NCI-H2107 treated with DMSO at 0.1 percent for 48 hours (cell line): ENCODE measurements around the gene ELOVL5.
"Not testable (repeated sequence)": the region's sequence is repeated elsewhere in the genome, so short reads cannot be mapped to it uniquely, and the experiment has no call there.

Source experiments
- DNase-seq: peaks from one replicate; lab custom pipeline; 2025; ENCODE audit not compliant: unreplicated experiment; lab: John Stamatoyannopoulos, UW

Gene ELOVL5

DNA sequence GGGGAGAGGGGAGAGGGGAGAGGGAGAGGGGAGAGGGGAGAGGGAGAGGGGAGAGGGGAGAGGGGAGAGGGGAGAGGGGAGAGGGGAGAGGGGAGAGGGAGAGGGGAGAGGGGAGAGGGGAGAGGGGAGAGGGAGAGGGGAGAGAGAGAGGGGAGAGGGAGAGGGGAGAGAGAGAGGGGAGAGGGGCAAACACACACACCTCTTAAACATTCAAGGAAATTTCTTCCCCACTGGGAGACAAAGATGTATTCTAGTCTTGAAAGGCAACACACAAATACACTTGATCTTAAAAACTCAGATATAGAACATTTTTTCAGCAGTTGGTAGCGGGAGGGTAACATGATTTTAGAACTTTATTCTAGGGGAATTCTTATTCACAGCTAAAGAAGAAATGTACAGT lies 42.5 kb downstream of the ELOVL5 start:
- DNase-seq = not testable (repeated sequence)

DNA sequence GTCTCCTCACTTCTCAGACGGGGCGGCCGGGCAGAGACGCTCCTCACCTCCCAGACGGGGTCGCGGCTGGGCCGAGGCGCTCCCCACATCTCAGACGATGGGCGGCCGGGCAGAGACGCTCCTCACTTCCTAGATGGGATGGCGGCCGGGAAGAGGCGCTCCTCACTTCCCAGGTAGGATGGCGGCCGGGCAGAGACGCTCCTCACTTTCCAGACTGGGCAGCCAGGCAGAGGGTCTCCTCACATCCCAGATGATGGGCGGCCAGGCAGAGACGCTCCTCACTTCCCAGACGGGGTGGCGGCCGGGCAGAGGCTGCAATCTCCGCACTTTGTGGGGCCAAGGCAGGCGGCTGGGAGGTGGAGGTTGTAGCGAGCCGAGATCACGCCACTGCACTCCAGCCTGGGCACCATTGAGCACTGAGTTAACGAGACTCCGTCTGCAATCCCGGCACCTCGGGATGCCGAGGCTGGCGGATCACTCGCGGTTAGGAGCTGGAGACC lies 43.2 kb downstream of the ELOVL5 start:
- not testable (repeated sequence) for DNase-seq

DNA sequence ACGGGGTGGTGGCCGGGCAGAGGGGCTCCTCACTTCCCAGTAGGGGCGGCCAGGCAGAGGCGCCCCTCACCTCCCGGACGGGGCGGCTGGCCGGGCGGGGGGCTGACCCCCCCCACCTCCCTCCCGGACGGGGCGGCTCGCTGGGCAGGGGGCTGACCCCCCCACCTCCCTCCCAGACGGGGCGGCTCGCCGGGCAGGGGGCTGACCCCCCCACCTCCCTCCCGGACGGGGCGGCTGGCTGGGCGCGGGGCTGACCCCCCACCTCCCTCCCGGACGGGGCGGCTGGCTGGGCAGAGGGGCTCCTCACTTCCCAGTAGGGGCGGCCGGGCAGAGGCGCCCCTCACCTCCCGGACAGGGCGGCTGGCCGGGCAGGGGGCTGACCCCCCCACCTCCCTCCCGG lies 43.8 kb downstream of the ELOVL5 start:
- DNase-seq = not testable (repeated sequence)

DNA sequence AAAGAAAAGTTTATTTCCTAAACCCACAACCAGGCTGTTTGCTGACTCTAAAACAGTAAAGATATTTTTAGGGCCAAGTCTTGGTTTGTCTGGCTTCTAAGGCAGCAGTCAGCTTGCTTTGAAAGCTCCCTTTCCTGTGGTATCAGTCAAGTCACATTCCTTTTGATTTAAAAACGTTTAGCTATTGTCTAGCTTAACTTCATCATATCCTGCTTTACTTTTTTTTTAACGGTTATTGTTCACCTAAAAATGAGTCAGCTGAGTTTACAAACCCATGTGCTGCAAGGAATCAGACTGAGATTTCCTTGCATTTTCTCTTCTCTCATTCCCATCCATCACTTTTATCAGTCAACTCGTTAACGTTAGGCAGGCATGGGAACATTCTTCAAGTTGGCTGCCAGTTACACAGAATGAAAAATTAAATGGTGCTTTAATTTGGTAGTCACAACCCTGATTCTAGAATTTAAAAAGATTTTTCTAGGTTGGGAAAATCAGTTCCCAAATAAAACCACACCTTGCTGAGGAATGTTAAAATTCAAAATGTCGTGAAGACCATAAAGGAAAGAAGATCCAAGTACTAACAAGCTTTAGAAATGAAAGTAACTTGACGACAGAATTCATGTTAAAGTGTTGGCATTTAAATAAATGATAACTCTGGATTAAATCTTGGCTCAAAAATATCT lies 45.9 kb downstream of the ELOVL5 start:
- DNase-seq = no peak

DNA sequence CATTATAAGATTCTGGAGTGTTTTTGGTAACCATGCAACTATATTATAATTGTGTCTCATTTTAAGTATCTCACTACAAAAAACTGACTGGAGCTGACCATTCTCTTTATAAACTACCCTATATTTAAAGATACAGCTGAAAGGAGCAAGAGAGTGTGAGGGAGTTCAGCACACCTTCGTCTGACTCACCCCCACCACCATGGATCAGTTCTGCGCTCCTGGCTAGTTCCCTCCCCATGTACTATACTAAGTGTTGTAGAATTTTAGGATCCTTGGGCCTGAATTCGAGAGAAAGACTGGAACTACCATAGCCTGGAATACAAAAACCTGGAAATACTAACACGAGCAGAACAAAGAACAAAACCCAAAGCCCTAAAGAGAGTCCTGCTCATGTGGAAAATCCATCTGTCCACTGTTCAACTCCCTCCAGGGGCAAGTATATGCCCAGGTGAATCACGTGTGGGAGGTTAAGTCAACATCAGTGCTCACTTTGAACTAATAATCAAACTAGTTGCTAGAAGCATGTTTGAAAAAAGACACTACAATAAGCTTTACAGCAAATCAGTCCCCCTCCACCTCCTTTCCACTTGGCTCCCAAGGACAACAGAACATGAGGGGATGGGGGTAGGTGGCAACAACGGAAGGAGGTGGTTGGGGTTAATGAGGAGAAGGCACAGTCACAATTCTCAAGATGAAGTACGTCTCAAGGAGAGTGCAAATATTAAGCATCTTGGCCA lies 46.8 kb downstream of the ELOVL5 start:
- DNase-seq = no peak

DNA sequence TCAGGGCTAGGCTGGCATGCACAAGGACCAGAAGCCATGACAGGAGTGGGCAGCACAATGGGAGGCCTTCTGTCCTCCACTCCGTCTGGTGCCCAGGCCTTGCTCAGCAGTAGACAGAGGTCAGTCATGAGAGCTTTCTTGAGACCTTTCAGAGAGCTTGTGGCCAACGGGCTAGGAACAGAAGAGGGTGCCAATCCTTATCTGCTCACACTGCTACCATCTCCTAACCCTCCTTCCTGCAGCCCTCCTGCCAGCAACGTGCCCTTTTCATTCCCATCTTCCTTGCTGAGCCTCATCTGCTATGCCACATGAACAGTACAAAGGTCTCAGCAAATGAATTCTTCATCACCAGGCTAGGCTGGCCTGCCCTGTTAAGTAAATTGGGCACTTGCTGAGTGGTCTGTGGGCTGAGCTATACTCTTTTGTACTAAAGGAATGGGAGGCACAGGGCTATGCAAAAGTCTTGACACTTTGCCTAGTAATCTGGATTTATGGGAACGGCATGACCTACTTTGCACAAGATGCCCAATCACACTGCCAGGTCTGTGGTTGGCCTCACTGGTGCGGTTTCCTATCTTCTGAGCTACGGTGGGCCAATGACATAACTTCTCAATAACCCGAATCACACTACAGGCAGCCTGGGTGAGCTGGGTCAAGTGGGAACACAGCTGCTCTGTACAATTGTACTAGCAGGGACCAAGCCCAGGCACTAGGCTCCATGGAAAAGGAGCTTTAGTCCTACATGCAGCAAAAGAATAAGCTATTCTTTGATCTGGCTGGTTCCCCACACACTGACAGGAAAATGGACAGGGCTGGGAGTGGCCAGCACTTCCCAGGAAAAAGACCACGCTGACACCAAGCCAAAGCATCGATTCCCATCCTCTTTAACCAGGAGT lies 47.8 kb downstream of the ELOVL5 start:
- DNase-seq = no peak

DNA sequence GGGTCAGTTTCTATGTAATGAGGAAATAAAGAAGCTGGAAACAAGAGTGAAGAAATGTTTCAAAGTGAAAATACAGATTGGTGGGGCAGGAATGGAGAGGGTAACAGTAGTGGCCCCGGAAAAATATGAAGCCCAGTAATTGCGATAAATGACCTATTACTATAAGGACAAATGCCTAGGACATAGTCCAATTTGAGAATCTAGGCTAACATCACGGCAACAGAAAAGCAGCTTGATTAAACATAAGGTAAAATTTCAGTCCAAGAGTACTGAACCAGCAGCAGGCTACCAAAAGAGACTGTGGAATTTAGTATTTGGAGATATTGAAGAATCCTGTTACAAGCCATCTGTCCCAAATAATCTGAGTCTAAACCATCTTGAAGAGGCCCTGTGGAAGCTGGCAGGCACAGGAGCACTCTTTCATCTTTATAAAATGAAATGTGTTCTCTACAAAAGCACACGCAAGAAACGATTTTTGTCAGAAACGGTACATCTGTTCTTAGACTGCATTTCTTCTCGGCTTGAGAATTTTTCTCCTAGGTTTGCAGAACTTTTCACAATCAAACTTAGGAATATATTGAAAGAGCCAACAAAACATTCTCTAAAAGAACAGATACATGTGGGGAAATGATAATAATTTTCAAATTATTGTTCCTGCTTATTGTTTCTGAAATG lies 49.3 kb downstream of the ELOVL5 start:
- no peak for DNase-seq

DNA sequence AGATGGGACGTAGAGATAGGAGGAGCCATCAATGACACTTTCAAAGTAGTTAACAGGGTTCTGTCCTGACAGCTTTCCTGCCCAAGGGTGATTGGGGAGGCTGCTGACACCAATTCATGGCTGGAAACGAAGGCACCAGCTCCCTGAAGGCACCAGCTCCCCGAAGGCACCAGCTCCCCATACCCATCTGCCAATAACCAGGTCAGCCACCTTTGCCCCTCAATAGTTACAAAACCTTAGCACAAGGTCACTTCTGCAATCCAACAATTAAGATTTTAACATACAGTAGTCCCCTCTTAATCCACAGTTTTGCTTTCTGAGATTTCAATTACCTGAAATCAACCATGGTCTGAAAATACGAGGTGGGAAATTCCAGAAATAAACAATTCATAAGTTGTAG lies 51.7 kb downstream of the ELOVL5 start:
- DNase-seq = no peak

DNA sequence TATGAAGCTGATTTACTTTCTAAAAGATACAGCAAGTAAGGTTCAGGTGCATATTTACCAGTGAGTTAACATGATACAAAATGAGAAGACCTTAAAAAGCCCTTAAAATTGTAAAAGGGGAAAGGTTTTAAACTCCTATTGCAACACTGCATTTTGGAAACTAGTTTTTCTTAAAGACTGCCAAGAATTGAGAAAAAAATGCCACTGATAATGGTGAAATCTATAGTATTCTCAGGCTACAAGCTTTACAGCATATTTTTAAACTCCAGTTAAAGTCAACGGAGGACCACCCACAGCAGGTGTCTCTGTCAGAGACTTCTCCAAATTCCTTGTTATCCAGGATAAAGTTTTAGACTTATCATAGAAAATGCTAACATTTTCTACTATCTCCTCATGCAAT lies 53.6 kb downstream of the ELOVL5 start:
- no peak for DNase-seq

DNA sequence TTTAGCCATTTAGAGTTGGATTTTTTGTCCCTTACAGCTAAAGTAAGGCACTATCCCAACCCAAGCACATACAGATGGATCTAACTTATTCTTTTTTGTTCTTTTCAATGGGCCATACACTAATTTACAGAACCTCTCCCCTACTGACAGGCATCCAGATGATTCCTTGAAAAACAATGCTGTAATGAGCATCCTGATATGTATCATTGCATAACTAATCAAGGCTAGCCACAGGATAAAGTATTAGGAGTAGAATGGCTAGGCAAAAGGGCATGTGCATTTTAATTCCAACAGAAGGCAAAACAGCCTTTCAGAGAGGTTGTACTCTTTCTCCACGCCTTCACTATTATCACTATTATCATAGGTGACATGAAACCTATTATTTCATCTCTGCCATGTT lies 54.1 kb downstream of the ELOVL5 start:
- no peak for DNase-seq

DNA sequence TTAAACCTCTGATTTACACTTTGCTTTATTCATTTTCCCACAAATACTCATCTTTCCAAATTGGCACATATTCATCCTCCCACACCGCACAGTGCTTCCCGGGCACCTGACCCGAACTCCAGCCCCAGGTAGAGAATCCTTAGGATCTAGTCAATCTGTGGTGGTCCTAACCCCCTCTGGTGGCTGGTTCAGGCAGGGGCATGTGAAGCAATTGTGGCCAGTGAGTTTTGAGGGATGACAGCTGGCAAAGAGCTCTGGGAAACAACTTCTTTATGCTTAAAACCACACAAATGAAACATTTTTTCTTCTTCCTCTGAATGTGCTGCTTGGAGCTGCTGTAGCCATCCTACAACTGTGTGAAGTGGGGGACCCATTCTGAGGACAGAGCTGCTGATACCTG lies 54.7 kb downstream of the ELOVL5 start:
- DNase-seq = no peak

DNA sequence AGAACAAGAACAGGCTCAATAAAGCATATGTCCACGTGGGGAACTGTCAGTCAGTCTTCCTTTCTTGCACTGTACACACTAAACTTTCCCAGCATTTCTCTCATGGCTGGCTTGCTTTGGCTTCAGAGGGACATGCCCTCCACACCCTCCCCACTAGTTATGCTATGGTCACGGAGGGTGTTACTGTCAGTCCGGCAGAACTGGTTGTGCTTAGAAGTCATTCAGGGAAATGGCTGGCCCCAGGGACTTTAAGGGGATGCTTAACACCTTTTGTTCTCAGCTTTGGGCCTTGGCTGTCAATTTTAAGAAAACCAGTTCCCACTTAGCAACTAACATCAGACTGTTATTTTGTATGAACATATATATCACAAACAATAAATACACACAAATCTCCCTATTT lies 55.1 kb downstream of the ELOVL5 start:
- no peak for DNase-seq

DNA sequence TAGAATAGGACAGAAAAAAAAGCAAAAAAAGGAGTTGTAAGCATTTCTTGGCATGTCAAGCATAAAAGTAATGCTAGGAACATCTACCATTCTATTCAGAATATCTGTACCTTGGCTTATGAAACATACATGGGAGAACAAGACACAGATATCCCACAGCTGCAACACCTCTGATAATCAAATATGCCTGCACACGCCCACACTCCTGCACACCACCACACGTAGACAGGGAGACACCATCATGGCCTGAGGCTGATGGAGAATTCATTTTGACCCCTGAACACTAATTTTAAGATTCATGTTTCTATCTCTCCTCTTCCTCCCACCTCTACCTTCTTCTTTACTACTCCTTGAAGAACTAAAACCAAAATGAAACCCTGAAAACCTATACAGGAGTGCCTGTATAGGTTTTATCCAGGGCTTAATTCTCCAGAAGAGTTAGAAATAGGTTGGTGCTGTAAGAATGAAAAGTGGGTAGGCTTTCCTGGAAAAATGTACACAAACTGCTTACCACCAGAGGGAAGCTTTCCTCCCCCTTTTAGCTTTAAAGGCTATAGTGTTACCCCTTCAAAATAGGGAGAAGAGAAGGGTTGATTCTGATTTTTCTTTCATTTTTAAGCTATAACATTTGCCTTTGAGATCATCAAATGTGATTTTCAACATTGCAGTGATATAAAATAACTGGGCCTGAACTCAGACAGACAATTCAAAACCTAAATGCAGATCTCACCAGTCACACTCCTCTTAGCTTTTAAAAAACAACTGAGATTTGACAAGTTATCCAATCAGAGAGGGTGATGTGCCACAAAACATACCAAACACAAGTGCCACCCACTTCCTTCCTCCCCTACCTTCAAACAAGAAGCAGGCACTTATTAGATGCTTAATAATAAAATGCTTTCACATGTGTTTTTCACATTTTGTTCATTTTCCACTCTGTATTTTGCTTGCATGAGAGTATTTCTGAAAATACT lies 57.9 kb downstream of the ELOVL5 start:
- DNase-seq = no peak

DNA sequence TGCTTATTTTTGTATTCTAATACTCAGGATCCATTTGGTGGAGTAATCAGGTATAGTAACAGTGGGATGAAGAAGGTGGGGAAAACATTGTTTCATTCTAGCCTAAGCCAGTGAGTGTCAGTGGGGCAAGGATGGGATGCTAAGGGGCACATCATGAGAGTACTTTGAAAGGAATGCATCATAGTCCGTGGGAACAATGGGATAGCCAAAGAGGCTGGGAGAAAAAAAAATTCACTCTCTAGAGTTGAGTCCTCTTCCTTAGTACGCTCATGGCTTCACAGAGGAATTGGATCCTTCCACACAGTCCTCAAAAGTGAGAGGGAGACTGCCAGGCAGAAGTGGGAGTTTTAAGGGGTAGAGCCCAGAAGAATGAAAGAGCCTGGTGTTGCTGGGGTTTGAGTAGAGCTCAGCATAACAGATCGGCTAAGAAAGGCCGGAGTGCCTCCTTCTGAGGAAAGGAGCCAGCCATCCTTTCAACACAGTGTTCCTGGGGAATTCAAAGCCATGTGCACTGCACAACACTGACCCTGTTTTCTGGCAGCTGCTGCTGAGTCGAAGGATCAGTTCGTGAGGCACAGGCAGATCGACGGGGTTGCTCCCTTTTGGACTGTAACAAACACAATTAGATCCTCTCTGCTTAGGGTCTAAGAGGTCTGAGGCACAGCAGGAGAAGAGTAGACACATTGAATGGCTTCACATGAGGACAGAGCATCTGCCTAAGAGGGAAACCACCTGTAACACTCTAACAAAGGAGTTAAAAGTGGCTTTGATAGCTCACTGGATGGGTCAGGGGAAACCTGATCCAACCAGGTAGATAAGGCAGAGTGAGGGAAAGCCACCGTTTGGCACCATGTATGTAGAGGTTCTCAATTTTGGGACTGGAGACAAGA lies 61.2 kb downstream of the ELOVL5 start:
- DNase-seq = peak; percentile 50

DNA sequence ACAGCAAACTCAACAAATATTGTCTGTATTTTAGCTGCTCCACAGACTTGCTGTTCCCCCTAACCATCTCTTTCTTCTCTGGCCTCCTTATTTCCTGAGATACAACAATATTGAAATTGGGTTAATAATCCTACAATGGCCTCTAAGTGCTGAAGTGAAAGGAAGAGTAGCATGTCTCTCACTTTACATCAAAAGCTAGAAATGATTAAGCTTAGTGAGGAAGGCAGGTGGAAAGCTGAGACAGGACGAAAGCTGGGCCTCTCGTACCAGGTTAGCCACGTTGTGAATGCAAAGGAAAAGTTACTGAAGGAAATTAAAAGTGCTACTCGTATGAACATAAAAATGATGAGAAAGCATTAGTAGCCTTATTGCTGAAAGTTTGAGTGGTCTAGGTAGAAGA lies 63.8 kb downstream of the ELOVL5 start:
- no peak for DNase-seq

DNA sequence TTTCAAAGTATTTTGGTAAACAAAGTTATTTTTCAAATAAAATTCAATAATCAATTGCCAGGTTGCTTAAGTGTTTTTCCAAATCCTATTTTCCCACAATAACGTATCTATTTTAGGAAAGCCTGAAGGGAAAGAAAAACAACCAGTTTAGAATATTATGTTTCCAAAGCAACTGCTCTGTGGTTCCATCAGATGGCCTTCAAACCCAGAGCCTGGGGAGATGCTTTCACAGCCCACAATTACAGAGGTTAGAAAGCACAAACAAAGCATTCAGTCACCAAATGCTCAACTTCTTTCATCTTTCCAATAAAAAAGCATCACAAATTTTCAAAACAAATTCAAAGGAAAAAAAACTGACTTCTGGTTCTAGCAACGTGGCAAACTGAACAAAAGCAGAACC lies 66.0 kb downstream of the ELOVL5 start:
- DNase-seq = no peak

DNA sequence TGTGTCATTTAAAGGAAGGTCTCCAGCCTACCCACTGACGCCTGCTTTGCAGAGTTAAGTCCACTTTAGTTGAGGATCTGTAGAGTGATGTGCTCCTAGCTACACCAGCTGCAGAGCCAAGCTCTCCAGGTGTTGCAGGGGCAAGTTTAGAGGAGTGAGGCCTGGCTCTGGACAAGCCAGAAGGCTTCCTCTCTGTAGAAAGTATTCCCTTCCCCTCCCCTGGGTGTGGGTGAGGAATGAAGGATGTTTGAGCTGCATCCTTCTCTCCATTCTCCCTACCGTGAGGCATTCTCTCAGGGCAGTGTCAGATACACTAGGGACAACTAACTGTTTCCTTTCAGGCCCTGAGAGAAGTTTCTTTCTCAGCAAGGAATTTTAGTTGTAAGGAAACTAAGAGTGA lies 66.5 kb downstream of the ELOVL5 start:
- DNase-seq = no peak

DNA sequence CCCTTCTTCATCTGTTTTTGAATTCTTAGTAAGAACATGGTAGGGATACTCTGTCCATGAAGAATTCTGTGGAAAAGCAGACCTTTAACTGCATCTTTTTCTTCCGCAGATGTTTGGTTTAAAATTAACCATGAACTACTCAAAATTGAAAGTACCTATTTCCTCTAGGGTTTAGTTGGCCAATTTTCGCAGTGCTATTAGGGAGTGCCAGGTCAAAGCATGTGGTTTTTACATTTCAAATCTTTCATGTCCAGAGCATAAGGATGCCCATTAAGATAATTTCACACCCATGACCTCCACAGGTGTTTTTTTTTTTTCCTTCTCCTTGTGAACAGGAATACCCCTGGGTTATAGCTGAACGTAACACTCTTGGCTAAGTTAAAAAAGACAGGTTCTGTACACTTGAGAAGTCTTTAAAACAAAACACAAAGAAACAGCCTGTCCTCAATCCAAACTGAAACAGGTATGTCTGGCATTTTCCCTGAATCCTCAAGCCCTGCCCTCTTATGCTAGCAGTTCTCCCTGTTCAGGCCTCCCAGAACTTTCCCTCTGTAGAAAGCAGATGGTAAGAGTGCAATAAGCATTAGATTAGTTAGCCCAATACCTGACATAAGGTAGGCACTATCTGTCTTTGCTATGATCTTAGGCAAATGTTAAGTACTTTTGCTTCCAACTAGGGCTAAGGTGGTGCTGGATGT lies 67.1 kb downstream of the ELOVL5 start:
- no peak for DNase-seq
